Astrocyte of the spinal cord (primary cell): ENCODE measurements around the gene ALKBH4.

Experiments used
- DNase-seq: peaks from one replicate; pipeline ENCODE4 v3.0.0; 2011; ENCODE audit warnings: low read depth, low spot score
- H3K4me3 ChIP-seq: 2 replicates; pipeline ENCODE4 v1.5.1; 2011; ENCODE audit warnings: low read depth, mild to moderate bottlenecking, low read length, moderate library complexity
- CTCF ChIP-seq: IDR thresholded peaks from 2 replicates; pipeline ENCODE4 v1.5.1; 2012; ENCODE audit warnings: low read depth, mild to moderate bottlenecking, low read length, inconsistent platforms
- in situ Hi-C: cut with HindIII; loops from 2 replicates; pipeline ENCODE4 v1.10.0; 2017; ENCODE audit warnings: low sequenced_read_pairs

ALKBH4 gene

GRCh38 chr7:102439963-102440795 is 24.5 kb downstream of the ALKBH4 start:
- DNase-seq: peak; percentile 81
- H3K4me3 ChIP-seq: no peak overlapping the region
- no peak for TF ChIP-seq CTCF
- in situ Hi-C loops: no loop called here

GRCh38 chr7:102436118-102436517 is 28.5 kb downstream of the ALKBH4 start:
- TF ChIP-seq CTCF: no peak
- in situ Hi-C loops: no loop called here
- no peak overlapping the region for H3K4me3 ChIP-seq
- no peak for DNase-seq

GRCh38 chr7:102434039-102434486 is 30.6 kb downstream of the ALKBH4 start:
- in situ Hi-C loops: no loop called here
- H3K4me3 ChIP-seq: peak overlapping the region; percentile 65
- no peak for TF ChIP-seq CTCF
- DNase-seq: peak; percentile 41

- in situ Hi-C loops: no loop called here
- DNase-seq: peak; percentile 62
- no peak for TF ChIP-seq CTCF
- peak within 1 kb of the TSS; percentile 65 for H3K4me3 ChIP-seq
These were observed 31.2 kb downstream of the ALKBH4 start, which contains the start of gene ORAI2 for GRCh38 chr7:102433219-102434038. TSS of gene ORAI2 (plus strand) at chr7:102433575. CDS start at chr7:102438957, 5,382 bp downstream.

GRCh38 chr7:102432442-102433218 is 32.0 kb downstream of the ALKBH4 start:
- DNase-seq: no peak
- peak overlapping the region; percentile 65 for H3K4me3 ChIP-seq
- no peak for TF ChIP-seq CTCF
- in situ Hi-C loops: no loop called here
